ENCODE results near the gene YTHDF1. TPM values are rescaled to one million over a fixed set of nuclear protein-coding genes. Genes with fewer than 3 reads are reported as not detected.

The YTHDF1 gene
- total RNA-seq, 2 donors from 2014 or later, result 64.9 to 73.2 TPM

- Mint-ChIP-seq H3K36me3 (ENCODE audit: low read depth) (no peaks in the 10 kb centered on the region), H3K27me3 (ENCODE audit: insufficient read depth) (peaks cover 38% of the 10 kb centered on the region), H3K27ac (no peak overlapping the region), H3K4me3 (no peak overlapping the region), H3K4me1 (no peaks in the 10 kb centered on the region), H3K9me3 (peaks cover 8% of the 10 kb centered on the region)
- DNase-seq, result no peak
- no peaks in the 10 kb centered on the region for H3K9me3 ChIP-seq (ENCODE audit: control insufficient read depth, low read length)
- H3K27me3 ChIP-seq (ENCODE audit: control insufficient read depth, insufficient read depth, low read length, poor library complexity, severe bottlenecking), result peaks cover 31% of the 10 kb centered on the region
- H3K4me3 ChIP-seq (ENCODE audit: low read length), result no peak overlapping the region
- no peak overlapping the region for H3K27ac ChIP-seq (ENCODE audit: low read depth, low read length)
- no peaks in the 10 kb centered on the region for H3K36me3 ChIP-seq (ENCODE audit: control insufficient read depth, insufficient read depth, low read length)
- WGBS, 2 experiments (ENCODE audit: insufficient coverage in 1 of 2, insufficient read length in 1 of 2), result 88 to 97% methylated on average over 12 to 15 of the region's 15 CpGs
- H3K4me1 ChIP-seq (ENCODE audit: control insufficient read depth, insufficient read depth, low read length), result peaks cover 2% of the 10 kb centered on the region
- TF ChIP-seq CTCF (conservative IDR thresholded peaks at IDR 0.05), result no peak
- H3K9ac ChIP-seq (ENCODE audit: extremely low read depth, low read length, poor library complexity, severe bottlenecking), result no peak overlapping the region
These were observed 34.0 kb upstream of the YTHDF1 start for GRCh38 chr20:63249891-63250290.

- no peaks in the 10 kb centered on the region for H3K4me1 ChIP-seq (ENCODE audit: control insufficient read depth, insufficient read depth, low read length)
- H3K27ac Mint-ChIP-seq, result no peak overlapping the region
These were observed 33.1 kb upstream of the YTHDF1 start for GRCh38 chr20:63248835-63249591.

GRCh38 chr20:63247671-63248228 is 31.8 kb upstream of the YTHDF1 start:
- Histone ChIP-seq H3K36me3 (ENCODE audit: control insufficient read depth, insufficient read depth, low read length) (no peaks in the 10 kb centered on the region), H3K27me3 (ENCODE audit: control insufficient read depth, insufficient read depth, low read length, poor library complexity, severe bottlenecking) (peaks cover 12% of the 10 kb centered on the region), H3K27ac (ENCODE audit: low read depth, low read length) (no peak overlapping the region), H3K9me3 (ENCODE audit: control insufficient read depth, low read length) (no peaks in the 10 kb centered on the region), H3K4me1 (ENCODE audit: control insufficient read depth, insufficient read depth, low read length) (no peaks in the 10 kb centered on the region), H3K9ac (ENCODE audit: extremely low read depth, low read length, poor library complexity, severe bottlenecking) (no peak overlapping the region), H3K4me3 (ENCODE audit: low read length) (no peak overlapping the region)
- Mint-ChIP-seq H3K9me3 (peaks cover 8% of the 10 kb centered on the region), H3K4me3 (no peak overlapping the region), H3K36me3 (ENCODE audit: low read depth) (no peaks in the 10 kb centered on the region), H3K27ac (no peak overlapping the region), H3K4me1 (no peaks in the 10 kb centered on the region), H3K27me3 (ENCODE audit: insufficient read depth) (peaks cover 23% of the 10 kb centered on the region)
- TF ChIP-seq CTCF (conservative IDR thresholded peaks at IDR 0.05), result no peak
- 88 to 92% methylated on average over 13 to 23 of the region's 24 CpGs for WGBS, 2 experiments (ENCODE audit: insufficient coverage in 1 of 2, insufficient read length in 1 of 2)
- DNase-seq, result no peak

More at GRCh38 chr20:63248835-63249591, 33.1 kb upstream of the YTHDF1 start:
- Histone ChIP-seq H3K27me3 (ENCODE audit: control insufficient read depth, insufficient read depth, low read length, poor library complexity, severe bottlenecking) (peaks cover 23% of the 10 kb centered on the region), H3K4me3 (ENCODE audit: low read length) (no peak overlapping the region), H3K9ac (ENCODE audit: extremely low read depth, low read length, poor library complexity, severe bottlenecking) (no peak overlapping the region), H3K36me3 (ENCODE audit: control insufficient read depth, insufficient read depth, low read length) (no peaks in the 10 kb centered on the region), H3K9me3 (ENCODE audit: control insufficient read depth, low read length) (no peaks in the 10 kb centered on the region), H3K27ac (ENCODE audit: low read depth, low read length) (no peak overlapping the region)
- Mint-ChIP-seq H3K27me3 (ENCODE audit: insufficient read depth) (peaks cover 35% of the 10 kb centered on the region), H3K4me3 (no peak overlapping the region), H3K36me3 (ENCODE audit: low read depth) (no peaks in the 10 kb centered on the region), H3K9me3 (peaks cover 8% of the 10 kb centered on the region), H3K4me1 (no peaks in the 10 kb centered on the region)
- DNase-seq, result no peak
- TF ChIP-seq CTCF (conservative IDR thresholded peaks at IDR 0.05), result no peak
- WGBS, 2 experiments (ENCODE audit: insufficient coverage in 1 of 2, insufficient read length in 1 of 2), result 91 to 94% methylated on average over 17 to 25 of the region's 25 CpGs
